Hepatocyte (in vitro differentiated cells): ENCODE measurements around the gene SH3PXD2B.

Experiments
- EZH2 ChIP-seq: fragments of 200-600 bp; sonication (generic); IDR thresholded peaks from 2 replicates; pipeline ENCODE4 v1.6.1; 2016; ENCODE audit warnings: antibody characterized with exemption, mild to moderate bottlenecking, borderline replicate concordance
- EZH2phosphoT487 ChIP-seq: fragments of 200-600 bp; sonication (generic); IDR thresholded peaks from one replicate; pipeline ENCODE4 v1.6.1; 2018; ENCODE audit warnings: antibody characterized with exemption, mild to moderate bottlenecking, low read depth, moderate library complexity; ENCODE audit not compliant: unreplicated experiment, severe bottlenecking

GRCh38 chr5:172389578-172390112 is 64.7 kb downstream of the SH3PXD2B start:
- TF ChIP-seq EZH2phosphoT487 (no peak), EZH2 (no peak)
